Panc1 (cell line): ENCODE measurements around the gene COL1A1. TPM values are rescaled to one million over a fixed set of nuclear protein-coding genes. Genes with fewer than 3 reads are reported as not detected.

Experiments used
- ATAC-seq: fragments of 200-7000 bp; cut with Tn5 transposase; 2 replicates; pipeline ENCODE4 v1.9.1; 2020; ENCODE audit warnings: mild to moderate bottlenecking, moderate library complexity
- BruUV-seq: library from RNA; stranded (reverse); fragments of 400-500 nt; replicated peaks from 2 replicates; lab custom pipeline; 2021; lab: Mats Ljungman, UMichigan
- CTCF ChIA-PET: fragments of 300-600 bp; sonication (Branson Sonifier 250); formaldehyde crosslinking; loops from one replicate; lab custom pipeline; 2022; ENCODE audit warnings: antibody characterized with exemption; lab: Charles Lee
- POLR2A ChIA-PET: fragments of 300-600 bp; sonication (Branson Sonifier 250); formaldehyde crosslinking; loops from one replicate; lab custom pipeline; 2022; ENCODE audit warnings: antibody characterized with exemption; lab: Charles Lee
- DNase-seq: peaks from one replicate; pipeline ENCODE4 v3.0.0-alpha.2; 2010; ENCODE audit warnings: low read depth, low spot score
- H3K27ac ChIP-seq: 2 replicates; pipeline ENCODE4 v1.5.1; 2011; ENCODE audit warnings: mild to moderate bottlenecking, low read length, inconsistent platforms
- H3K27me3 ChIP-seq: fragments of 200-500 bp; sonication (Bioruptor generic); 2 replicates; pipeline ENCODE4 v1.6.0; 2014; ENCODE audit warnings: low read length, inconsistent platforms; ENCODE audit not compliant: control insufficient read depth, insufficient read depth
- H3K36me3 ChIP-seq: fragments of 200-500 bp; sonication (Bioruptor generic); 2 replicates; pipeline ENCODE4 v1.5.1; 2014; ENCODE audit warnings: inconsistent platforms, mild to moderate bottlenecking, low read length, moderate library complexity; ENCODE audit not compliant: control insufficient read depth, insufficient read depth
- H3K4me1 ChIP-seq: 2 replicates; pipeline ENCODE4 v1.5.1; 2011; ENCODE audit warnings: inconsistent platforms, mild to moderate bottlenecking, low read length, moderate library complexity; ENCODE audit not compliant: control insufficient read depth, insufficient read depth
- H3K4me3 ChIP-seq, 2 experiments: 2 replicates each; pipeline ENCODE4 v1.5.1; 2011 to 2012; ENCODE audit warnings: low read depth in 2 of 2, low read length in 2 of 2, mild to moderate bottlenecking in 2 of 2, inconsistent platforms in 1 of 2, moderate library complexity in 1 of 2
- H3K9me3 ChIP-seq: fragments of 200-500 bp; sonication (Bioruptor generic); 2 replicates; pipeline ENCODE4 v1.5.1; 2014; ENCODE audit warnings: low read depth, mild to moderate bottlenecking, inconsistent platforms, low read length, moderate library complexity; ENCODE audit not compliant: control insufficient read depth, insufficient read depth
- POLR2AphosphoS5 ChIP-seq: IDR thresholded peaks from 2 replicates; pipeline ENCODE4 v1.6.1; 2012; ENCODE audit warnings: mild to moderate bottlenecking, low read depth, low read length, moderate library complexity
- REST ChIP-seq, 2 experiments: IDR thresholded peaks; 2 replicates each; pipeline ENCODE4 v1.6.1; 2011 to 2012; ENCODE audit warnings: low read depth in 2 of 2, control low read depth in 1 of 2, low read length in 1 of 2, mild to moderate bottlenecking in 1 of 2, moderate library complexity in 1 of 2; ENCODE audit not compliant: insufficient read depth in 1 of 2
- SIN3A ChIP-seq: IDR thresholded peaks from 2 replicates; pipeline ENCODE4 v1.6.1; 2012; ENCODE audit warnings: low read depth, mild to moderate bottlenecking, low read length, moderate library complexity, borderline replicate concordance; ENCODE audit not compliant: insufficient read depth
- TCF7L2 ChIP-seq: IDR thresholded peaks from 2 replicates; pipeline ENCODE4 v1.6.1; 2011; ENCODE audit warnings: mild to moderate bottlenecking, low read depth, low read length, inconsistent platforms
- in situ Hi-C: cut with HindIII; loops from 2 replicates; pipeline ENCODE4 v1.10.0; 2016; ENCODE audit warnings: low sequenced_read_pairs, low pct_unique_long_range_greater_than_20kb
- intact Hi-C: fragments of 100-400 bp; cut with micrococcal nuclease; formaldehyde crosslinking; loops from one replicate; pipeline ENCODE4 v1.10.0; 2022; ENCODE audit not compliant: unreplicated experiment
- total RNA-seq: library from RNA; stranded (reverse); gene quantifications from one replicate; pipeline ENCODE4 v1.2.1, GENCODE V29; 2021; ENCODE audit not compliant: unreplicated experiment
- TF ChIP-seq, protein P1 (sequence below): fragments of 450-650 bp; IDR thresholded peaks from 2 replicates; pipeline ENCODE4 v1.5.1; 2017; ENCODE audit warnings: mild to moderate bottlenecking

COL1A1 gene
- total RNA-seq, 1 experiment from 2014 or later, result 52.7 TPM

- Histone ChIP-seq H3K27me3 (no peaks in the 10 kb centered on the region), H3K36me3 (no peaks in the 10 kb centered on the region), H3K9me3 (no peaks in the 10 kb centered on the region), H3K4me1 (peaks cover 11% of the 10 kb centered on the region), H3K4me3 (no peak overlapping the region), H3K27ac (no peak overlapping the region)
- ChIA-PET POLR2A (no interaction called here), CTCF (no interaction called here)
- no peak for DNase-seq
- BruUV-seq, result no TSS peak
- in situ Hi-C loops (no loop called here), intact Hi-C loops (no loop called here)
- TF ChIP-seq, protein P1, sequence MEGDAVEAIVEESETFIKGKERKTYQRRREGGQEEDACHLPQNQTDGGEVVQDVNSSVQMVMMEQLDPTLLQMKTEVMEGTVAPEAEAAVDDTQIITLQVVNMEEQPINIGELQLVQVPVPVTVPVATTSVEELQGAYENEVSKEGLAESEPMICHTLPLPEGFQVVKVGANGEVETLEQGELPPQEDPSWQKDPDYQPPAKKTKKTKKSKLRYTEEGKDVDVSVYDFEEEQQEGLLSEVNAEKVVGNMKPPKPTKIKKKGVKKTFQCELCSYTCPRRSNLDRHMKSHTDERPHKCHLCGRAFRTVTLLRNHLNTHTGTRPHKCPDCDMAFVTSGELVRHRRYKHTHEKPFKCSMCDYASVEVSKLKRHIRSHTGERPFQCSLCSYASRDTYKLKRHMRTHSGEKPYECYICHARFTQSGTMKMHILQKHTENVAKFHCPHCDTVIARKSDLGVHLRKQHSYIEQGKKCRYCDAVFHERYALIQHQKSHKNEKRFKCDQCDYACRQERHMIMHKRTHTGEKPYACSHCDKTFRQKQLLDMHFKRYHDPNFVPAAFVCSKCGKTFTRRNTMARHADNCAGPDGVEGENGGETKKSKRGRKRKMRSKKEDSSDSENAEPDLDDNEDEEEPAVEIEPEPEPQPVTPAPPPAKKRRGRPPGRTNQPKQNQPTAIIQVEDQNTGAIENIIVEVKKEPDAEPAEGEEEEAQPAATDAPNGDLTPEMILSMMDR, result no peak
- TF ChIP-seq SIN3A (no peak), TCF7L2 (no peak), POLR2AphosphoS5 (no peak), REST (IDR thresholded peaks at IDR 0.05; ENCODE audit: insufficient read depth in 1 of 2, low read depth in 2 of 2, low read length in 1 of 2) (no peak)
- no peak for ATAC-seq
These were observed 29.9 kb downstream of the COL1A1 start for GRCh38 chr17:50171371-50172071.

- ATAC-seq (no peak), DNase-seq (no peak)
- H3K9me3 ChIP-seq, result no peaks in the 10 kb centered on the region
- no TSS peak for BruUV-seq
- H3K27me3 ChIP-seq, result no peaks in the 10 kb centered on the region
- no peaks in the 10 kb centered on the region for H3K36me3 ChIP-seq
- no peak overlapping the region for H3K27ac ChIP-seq
- in situ Hi-C loops, result no loop called here
- no peak for TF ChIP-seq POLR2AphosphoS5
- intact Hi-C loops, result no loop called here
- ChIA-PET CTCF (interaction anchor here (0.7 to 2.3 kb wide), 3 partner anchors 7 to 29 kb away, joined by 3 to 21 read pairs (median 9); no protein-coding TSS in a partner anchor), POLR2A (interaction anchor here (0.6 kb wide), 1 partner anchor 45 kb away, joined by 4 read pairs; no protein-coding TSS in a partner anchor)
- peaks cover 8% of the 10 kb centered on the region for H3K4me1 ChIP-seq
- no peak overlapping the region for H3K4me3 ChIP-seq
These were observed 30.6 kb downstream of the COL1A1 start for GRCh38 chr17:50170662-50171370.
